HG02885 (cell line): ENCODE results near the gene SACS.

ENCODE experiments used
- ATAC-seq: cut with Tn5 transposase; IDR thresholded peaks from one replicate; pipeline ENCODE4 v1.9.1; 2021; ENCODE audit warnings: mild to moderate bottlenecking; ENCODE audit not compliant: unreplicated experiment, poor library complexity

SACS gene

DNA sequence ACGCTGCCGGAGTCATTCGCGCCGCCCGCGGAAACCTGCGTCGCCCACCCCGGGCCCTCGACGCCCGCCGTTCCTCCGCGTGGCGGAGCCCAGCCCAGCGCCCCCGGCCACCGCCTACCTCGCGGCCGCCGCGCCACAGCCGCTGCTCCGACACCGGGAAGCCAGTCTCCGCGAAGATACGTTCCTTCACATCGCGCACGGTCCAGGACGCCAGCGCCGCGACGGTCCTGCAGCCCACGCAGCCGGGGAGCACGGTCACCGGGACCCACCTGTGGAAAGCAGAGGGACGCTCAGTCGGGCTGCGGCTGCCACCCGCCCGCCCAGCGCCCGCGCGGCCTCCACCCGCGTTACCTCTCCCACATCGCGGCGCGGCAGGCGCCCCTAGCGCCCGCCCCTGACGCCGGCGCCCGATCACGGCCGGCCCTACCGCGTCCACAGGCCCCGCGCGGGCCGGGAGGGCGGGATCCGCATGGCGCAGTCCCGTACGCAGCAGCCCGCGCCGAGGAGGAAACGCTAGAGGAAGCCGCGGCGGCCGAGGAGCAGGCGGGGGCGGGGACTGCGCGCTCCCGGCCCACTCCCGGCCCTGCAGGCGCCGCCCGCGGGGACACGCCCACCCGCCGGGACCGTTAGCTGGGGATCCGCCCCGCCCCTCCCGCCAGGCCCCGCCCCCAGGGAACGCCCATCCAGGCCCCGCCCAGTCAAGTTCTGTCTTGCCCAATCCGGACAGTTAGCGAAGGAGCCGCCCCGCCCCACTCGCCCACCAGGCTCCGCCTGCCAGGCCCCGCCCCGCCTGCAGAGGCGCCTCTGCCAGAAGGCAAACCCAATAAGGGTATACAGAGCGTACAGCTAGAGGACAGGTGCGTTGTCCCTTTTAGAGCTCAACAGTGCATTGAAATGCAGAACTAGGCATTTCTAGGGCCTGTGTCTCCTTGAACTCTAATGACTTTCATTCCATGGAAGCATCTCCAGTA, 58.2 kb downstream of the SACS start:
- ATAC-seq = peak; percentile 85

DNA sequence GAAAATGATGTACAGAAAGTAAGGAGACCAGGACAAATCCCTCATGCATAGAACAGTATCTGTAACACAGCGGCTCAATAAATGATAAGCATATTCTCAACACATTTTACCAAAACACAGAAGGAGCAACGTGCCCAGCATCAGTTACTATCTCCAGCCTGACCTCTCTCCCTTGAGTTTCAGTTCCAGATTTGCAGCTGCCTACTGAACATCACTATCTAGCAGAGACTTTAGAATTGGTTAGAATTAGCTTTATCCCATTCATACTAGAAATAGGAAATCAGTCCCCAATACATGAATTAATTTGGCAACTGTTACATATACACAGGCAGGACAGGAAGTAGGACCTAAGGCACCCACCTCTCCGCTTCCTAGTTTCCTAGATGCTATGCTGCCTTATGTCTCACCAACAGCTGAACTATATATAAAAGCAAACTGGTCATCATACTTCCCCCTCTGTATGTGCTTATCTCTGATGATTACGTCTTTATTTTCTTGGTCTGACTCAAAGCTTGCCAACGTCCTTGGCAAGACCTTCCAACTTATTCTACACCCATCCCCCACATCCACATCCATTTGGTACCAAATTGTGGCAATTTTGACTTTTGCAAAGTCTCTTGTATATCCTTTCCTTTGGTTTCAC, 61.1 kb downstream of the SACS start:
- ATAC-seq = no peak

DNA sequence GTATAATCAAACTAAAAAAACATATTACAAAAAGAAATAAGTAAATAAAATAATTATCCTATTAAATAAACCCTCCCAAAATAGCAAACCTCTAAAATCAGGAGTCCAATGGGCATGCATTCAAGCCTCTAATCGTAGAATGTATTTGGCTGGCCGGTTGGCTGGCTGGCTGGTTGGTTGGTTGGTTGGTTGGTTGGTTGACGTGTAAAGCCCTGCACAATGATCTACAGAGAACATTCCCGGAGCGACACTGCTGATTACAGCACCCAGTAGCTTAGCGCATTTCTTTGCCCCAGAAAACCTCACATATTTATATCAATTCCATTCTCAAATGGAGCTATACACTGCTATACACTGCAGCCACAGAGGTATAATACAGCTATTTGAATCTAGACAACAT, 65.6 kb downstream of the SACS start:
- ATAC-seq = no peak

DNA sequence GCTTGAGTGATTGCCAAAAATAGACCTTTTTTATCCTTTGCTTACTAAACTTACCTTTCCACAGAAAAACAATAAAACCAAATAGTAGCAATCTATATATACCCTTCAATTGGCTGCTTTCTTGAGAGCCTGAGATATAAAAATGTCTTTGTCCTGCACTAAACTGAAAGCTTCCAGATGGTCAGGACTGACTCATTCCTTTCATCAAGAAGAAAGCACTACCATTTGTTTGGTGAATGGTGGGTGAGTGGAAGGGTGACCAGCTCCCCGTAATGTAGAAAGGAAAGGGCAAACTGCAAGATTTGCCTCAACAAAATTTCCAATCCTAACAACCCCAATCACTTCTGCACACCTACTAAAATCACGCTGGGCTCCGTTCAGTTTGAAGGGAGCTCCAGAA, 67.8 kb downstream of the SACS start:
- ATAC-seq = no peak

DNA sequence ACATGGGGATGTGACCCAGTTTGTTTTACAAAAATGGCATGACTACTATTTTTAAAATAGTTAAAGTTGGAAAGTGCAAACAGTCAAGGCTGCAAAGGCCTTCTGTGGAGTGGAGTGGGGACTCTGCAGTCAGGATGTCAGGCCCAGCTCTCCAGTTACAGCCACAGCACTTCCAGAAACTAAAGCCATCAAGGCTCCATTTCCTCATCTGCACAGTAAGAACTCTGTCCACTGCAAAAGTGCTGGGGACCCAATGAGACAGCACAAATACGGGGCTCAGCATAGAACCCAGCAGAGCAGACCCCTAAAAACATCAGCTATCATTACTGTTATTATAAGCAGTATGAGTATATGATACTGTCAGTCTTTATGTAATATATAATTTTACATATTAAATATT, 73.6 kb downstream of the SACS start:
- no peak for ATAC-seq

DNA sequence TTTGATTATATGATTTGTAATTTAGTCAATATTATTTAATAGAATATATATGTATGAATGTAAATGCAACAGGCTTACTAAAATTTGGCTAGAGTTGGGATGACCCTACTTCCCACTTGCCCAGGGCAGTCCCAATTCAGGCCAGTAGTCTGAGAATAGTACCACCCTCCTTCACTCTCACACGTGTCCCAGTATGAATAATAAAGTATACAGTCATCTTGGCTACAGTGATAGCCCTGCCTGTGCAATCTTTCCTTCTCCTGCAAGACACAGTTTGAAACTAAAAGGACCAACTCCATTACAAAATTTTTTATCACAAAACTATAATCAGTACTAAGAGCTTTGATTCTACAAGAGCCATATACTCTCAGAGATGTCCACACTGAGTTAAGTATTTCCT, 76.2 kb downstream of the SACS start:
- ATAC-seq = no peak

DNA sequence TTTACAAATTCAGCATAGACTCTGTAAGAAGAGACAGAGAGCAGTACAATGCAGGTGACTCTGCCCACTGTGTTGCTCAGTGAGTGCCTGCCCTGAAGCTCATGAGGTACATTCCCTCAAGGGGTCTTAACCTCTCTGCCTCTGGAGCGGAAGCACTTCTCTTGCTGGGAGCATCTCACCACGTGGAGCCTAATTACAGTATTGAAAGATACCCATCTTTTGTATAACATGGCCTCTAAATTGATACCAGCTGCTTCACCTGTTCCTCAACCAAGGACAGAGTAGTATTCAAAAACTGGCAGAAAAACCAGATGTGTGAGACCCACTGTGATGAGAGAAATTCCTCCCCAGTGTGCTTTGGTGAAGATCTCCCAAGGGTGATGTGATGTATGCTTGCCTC, 77.1 kb downstream of the SACS start:
- no peak for ATAC-seq

DNA sequence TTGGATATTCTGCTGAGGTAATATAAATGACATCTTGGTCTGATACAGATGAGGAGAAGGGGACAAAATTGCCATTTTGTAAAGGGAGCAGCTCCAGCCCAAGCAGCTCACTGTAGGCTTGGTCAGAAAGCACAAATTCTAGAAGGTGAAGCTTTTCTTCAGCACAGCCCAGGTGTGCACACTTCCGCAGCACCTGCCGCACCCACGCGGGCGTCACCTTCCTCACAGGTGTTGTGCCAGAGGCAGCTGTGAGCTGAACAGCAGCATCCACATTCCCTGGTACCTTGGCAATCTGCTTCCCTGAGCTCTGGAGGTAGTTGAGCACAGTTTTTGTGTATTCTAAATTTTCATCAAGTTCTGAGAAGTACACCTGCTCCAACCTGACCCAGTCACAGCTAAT, 79.0 kb downstream of the SACS start:
- no peak for ATAC-seq

DNA sequence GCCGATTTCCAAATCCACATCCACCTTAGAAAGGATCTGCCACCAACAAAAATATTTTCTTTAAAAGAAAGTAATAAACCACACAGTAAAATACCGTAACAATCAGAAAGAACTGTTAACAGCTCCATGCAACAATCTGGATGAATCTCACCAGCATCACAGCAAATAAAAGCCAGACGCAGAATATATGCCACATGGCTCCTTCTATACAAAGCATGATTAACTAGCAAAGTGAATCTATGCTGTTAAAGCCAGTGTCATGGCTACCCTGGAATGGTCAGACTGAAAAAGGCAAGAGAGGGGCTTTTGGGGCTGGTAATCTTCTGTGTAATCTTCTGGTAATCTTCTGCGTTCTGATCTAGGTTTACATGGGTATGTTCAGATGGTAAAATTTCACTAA, 81.3 kb downstream of the SACS start:
- no peak for ATAC-seq

DNA sequence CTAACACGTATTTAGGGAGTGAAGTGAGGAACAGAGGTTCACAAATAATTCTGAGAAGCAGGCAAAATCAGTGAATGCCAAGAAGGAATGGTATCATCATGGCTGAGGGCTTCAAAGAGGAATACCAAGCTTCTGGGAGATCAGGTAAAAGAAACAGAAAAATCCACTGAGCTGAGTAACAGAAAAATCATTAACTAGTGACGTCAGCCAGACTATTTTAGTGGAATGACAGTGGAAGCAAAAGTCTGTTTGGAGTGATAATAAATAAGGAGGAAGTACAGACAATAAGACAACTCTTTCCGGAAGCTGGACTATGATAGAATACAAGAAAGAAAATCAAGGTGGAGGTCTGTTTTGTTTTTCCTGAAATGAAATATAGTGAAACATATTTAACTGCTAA, 83.5 kb downstream of the SACS start:
- no peak for ATAC-seq

DNA sequence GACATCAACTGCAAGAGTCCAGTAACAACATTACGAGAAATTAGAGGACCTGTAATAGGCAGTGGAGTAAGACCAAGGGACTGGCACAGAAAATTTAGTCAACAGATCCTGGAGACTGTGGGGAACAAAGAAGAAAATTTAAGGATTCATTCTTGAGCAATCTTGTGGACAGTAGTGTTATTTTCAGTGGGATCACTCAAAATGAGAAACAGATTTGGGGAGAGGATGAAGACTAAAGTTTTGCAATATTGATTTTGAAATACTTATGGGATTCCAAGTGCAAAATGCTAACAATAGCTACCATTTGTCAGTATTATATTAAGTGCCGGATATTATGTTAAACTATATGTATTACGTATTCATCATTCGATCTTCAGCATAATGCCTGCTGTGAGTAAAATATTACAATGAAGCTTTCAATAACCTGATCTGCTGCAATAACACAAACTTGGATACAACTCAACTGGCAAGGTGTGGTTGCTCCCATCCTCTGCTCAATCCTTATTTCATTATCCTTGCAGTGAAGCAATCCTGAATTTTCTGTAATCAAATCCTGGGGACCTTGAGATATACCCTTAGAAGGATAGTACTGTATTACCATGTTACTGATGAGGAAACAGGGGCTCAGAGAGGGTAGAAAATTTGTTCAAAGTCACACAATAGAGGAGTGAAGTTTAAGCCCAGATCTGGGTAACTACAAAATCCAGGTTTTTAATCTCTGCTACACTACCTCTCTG, 84.2 kb downstream of the SACS start:
- ATAC-seq = no peak

DNA sequence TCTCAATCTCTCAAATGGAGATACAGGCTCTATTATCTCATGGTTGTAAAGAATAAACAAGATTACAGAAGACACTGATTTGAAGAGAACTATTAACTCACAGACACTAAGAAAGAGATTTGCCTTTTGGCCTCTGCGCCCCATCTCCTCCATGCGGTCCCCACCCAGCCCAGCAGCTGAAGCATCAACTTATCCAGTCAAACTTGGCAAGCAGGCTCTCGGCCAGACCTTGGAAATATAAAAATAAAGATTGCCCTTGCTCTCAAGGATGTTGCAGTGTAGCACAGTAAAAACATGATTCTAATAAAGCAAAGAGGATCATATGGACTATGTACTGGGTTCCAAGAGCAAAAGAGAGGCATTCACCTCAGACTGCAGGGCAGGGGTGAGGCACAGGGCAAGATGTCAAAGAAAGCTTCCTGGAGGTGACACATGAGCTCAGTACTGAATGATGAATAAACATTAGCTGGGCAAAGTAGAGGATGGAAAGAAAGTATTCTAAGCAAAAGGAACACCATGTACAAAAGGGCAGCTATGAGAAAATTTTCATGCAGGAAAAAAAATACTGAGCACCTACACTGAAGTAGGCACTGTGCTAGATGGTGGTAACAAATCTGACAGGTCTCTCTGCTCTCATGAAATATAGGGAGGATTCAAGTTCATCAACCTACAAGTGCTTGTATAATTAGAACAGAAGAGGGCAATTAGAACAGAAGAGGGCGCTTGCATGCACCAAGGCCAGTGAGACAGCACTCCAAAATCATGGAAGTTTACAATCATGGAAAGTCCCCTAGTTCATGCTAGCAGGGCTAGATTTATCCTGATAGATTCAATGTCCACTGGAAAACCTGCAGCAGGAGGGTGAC, 85.0 kb downstream of the SACS start:
- no peak for ATAC-seq

DNA sequence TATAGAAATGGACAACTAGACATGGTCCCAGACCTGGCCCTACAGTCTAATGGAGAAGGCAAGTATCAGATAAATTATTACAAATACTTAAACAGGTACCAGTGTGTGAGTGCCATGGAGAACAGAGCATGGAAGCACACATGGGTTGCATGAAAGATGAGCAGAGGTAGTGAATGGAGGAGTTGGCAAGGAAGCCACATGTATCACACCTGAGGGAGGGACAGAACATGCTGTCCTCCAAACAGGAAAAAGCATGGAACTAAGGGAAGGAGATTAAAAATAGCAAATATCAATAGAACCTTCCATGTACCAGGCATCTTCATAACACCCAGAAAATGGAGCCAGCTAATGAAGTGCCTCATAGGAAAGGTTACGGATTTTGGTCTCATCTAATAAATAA, 85.9 kb downstream of the SACS start:
- no peak for ATAC-seq

DNA sequence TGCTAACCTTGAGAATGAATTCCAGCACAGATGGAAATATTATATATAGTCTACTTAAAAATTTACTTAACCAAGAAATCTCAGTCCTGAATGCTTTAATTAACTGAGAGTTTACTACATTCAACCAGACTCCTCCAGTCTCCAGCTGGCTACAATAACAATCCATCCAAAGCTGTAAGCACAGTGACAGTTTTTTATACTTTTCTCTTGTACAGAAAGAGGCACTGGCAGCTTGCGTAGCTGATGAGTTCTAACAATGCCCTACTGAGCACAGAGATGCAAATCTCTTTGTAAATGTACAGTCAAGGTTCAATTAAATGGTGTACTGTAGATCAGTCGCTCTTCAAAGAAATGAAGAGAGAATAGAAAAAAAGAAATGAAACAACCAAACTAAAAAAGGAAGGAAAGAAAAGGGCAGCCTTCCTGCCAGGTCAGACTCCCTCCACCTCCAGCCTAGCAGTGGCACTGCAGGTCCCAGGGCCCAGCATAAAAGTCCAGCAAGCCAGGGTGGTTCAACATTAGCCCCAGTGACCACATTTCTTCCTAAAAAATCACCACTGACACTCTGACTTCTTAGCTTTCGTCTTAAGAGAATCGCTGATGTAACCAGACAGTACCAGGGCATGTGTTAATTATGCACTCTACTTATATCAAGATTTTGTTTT, 88.4 kb downstream of the SACS start:
- ATAC-seq = no peak

DNA sequence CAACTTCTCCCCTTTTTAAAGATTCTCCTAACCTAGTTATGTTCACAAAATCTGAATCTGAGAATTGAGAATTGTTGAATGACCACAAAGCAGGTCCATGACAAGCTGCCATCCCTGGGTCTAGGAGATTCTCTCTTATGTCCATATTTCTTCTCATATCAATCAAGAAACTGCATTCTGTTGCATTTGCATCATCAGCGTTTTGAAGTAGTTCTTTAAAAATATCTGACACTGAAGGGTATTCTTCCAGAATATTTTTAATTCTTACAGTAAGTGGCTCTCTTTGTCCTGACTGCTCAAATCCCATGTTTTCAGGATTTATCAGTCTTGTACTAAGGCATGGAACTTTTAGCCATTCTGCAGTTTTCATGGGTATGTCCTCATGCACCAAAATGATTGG, 94.3 kb downstream of the SACS start:
- no peak for ATAC-seq

DNA sequence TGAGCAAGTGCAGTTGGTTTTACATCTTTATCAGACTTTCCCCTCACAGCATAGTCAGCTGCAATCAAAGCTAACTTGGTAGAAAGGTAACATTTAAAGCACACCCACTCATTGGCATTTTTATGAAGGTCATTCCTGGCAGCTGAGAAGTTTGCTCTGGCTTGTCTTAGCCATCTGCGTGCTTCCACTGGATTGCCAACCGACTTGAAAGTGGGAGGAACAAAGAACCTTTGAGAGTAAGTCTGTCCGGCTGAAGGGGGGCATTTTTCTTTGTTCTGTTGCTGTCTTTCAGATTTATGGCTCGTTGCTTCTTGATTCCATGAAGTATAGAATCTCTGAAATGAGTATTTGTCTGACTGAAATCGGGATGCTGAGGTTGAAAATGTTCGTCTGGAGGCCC, 103.1 kb downstream of the SACS start:
- ATAC-seq = no peak

DNA sequence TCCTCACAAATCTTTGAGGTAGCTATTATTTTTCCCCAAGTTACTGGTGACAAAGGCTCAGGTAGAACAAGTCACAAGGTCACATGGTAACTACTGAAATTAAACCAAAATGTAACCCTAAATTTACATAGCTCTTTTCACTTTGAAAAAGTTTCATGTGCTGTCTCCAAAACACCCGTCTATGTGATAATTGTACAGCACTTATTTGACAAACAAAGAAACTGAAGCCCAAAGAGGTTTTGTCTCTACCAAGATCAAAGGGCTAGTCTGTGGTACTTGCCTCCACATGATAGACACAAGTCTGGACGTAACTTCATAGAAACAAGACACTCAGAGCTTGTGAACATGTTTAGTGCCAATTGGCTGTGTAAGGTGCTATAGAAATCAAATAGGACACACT, 108.3 kb downstream of the SACS start:
- peak; percentile 57 for ATAC-seq

DNA sequence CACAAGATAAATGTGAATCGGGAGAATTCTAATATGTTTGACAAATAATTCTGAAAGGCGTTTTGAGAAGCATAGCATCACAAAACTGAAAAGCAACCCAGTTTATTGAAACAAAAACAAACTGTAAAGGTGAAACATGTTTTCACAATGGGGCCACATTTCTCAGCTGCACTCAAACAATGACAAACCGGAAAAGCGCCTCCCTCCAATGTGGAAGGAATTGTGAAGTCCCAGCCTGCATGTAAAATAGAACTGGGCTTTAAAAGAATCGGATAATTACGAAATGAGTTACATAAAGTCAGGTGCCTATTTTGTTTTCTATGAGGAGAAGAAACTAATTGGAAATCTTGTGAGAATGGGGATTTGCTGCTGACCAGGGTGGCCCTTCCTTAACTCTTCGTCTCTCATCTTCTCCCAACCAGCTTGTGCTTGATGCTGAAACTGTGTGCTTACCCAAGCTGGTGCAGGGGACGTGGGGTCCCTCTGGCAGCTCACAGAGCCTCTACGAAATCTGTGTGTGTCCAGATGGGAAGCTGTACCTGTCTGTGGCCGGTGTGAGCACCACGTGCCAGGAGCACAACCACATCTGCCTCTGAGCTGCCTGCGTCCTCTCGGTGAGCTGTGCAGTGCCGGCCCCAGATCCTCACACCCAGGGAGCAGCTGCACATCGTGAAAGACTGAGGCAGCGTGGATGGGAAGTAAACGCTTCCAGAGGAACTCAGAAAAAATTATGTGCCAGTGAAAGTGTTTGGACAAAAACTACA, 109.4 kb downstream of the SACS start:
- no peak for ATAC-seq
